HG02852 (cell line): ENCODE data around the gene TBR1.

ENCODE experiments used
- ATAC-seq: cut with Tn5 transposase; IDR thresholded peaks from one replicate; pipeline ENCODE4 v1.9.1; 2021; ENCODE audit warnings: mild to moderate bottlenecking, moderate library complexity; ENCODE audit not compliant: unreplicated experiment

TBR1 gene

DNA sequence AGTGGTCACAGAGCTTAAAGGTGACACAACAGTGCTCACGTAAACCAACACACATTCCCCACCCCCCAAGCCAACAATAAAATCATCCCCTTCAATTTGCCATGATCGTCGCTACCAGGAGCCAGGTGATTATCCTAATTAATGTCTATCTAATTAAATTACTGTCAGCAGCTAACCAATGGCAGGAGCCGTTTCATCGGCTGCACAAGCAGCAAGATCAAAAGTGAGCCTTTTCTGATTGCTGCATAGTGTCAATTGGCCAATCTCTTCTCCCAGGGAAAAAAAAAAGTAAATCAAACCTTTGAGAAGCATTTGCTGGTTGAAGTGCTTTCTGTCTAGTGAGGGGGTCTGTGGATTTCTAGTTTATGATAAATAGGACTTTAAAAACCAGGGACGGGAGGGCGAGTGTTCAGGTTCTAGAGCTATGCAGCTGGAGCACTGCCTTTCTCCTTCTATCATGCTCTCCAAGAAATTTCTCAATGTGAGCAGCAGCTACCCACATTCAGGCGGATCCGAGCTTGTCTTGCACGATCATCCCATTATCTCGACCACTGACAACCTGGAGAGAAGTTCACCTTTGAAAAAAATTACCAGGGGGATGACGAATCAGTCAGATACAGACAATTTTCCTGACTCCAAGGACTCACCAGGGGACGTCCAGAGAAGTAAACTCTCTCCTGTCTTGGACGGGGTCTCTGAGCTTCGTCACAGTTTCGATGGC lies at the start of gene TBR1:
TBR1 (plus strand) TSS at position 311 of the 721 bp plus-strand sequence; CDS start at position 425, 114 bp downstream.
- ATAC-seq = no peak

DNA sequence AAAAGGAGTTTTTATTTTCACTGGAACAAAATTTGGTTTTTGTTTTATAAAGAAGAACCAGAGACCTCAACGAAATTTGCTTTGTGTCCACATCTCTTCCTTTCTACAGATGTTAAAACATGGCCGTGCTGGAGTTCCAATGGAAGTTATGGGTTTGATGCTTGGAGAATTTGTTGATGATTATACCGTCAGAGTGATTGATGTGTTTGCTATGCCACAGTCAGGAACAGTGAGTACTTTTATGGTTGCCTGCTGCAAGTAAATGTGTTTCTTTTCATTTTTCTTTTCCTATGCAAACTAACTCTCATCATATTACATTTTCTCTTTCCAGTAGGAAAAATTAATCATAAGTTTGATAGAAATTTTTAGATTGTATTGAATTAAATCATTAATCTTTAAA lies 48.4 kb upstream of the TBR1 start:
- no peak for ATAC-seq

DNA sequence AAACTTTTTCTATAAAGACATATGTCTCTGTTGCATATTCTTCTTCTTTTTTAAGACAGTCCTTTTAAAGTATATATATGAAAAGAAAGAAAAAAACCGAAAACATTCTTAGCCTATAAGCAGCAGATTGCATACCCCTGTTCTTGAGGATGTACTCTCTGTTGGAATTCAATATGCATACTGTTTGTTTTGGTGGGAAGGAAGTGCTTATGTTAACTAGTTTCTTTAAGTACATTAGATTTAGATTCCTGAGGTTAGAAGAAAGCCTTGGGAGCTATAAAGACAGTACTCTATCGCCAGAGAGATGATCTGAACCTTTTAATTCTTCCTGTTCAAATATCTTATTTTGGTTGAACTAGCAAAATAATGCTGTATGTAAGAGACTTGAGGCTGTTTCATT lies 46.8 kb upstream of the TBR1 start:
- no peak for ATAC-seq

DNA sequence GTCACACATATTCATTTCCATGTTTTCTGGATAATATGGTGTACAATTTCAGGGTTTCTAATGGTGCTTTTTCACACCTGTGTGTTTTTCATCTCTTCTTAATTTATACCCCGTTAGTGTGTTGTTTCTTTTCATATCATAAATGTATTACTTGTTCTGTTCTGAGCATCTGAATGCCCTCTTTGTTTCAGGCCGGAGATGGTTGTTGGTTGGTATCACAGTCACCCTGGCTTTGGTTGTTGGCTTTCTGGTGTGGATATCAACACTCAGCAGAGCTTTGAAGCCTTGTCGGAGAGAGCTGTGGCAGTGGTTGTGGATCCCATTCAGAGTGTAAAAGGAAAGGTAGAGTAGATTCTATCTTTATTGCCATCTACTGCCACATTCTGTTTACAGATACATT lies 45.1 kb upstream of the TBR1 start:
- ATAC-seq = no peak

DNA sequence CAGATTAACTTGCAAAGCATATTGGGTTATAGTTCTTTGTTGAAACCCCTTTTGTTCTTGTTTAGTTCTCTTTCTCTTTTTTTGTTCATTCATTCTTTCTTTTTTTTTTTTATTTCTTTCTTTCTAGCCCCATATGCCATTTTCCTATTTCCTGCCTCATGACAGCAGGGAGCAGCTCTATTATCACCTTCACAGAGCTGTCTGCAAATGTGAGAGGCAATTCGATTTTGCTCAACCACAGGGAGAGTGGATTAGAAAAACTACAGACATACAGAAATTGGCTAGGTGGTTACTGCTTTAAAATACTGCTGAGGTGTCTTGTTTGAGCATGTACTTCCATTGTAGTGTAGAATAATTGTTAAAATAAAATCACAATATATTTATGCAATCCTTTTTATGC lies 44.2 kb upstream of the TBR1 start:
- ATAC-seq = no peak

DNA sequence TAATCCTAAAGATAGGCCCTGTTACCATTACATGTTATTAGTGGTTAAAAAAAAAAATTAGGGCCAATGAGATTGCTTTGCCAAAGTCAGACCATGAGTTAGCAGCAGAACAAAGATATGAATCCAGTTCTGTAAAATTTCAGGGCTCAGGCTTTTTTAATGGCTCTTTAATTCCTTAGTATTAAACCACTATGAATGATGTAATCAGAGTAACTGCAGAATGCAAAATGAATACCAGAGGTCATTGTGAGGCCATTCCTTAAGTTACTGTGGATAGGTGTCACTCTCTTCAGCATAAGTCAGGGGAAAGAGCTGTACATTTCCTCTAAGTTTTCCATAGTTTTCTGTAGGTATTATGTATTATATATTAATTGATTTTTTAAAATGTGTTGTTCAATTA lies 42.2 kb upstream of the TBR1 start:
- ATAC-seq = no peak

DNA sequence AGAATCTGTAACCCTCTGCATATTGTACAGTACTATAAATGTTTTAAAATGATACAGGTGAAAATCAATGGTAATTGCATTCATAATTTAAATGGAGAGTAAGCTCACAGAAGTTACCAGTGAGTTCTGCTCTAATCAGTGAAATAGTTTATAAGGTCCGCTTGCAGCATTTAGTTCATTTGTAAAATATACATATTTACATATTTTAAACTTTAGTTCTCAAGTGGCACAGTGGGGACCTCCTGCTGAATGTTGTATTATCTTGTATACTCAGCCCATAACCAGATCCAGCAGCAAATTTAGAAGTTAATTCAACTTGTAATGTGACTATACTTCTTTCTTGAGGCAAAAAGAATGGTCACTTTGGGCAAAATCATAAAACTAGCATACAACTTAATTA lies 41.7 kb upstream of the TBR1 start:
- no peak for ATAC-seq

DNA sequence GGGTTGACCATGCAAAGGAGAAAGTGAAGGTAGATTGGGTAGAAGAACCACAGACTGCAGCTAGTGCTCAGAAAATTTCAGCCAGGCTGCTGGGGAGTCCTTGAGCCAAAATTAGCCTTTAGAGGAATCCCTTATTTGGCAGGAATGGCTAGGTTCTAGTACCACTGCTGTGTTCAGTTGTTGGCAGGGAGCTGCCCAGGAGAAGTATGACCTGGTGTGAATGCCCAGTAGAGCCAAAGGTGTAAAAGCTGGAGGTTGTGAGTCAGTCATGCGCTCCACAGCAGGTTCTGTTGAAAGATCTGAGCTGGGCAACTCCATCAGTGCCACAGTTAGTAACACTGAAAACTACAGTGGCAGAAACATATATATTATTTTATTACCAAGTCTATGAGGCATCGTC lies 36.4 kb upstream of the TBR1 start:
- ATAC-seq = no peak

- ATAC-seq = no peak
Observed at GRCh38 chr2:161381546-161381945, 34.6 kb upstream of the TBR1 start.

DNA sequence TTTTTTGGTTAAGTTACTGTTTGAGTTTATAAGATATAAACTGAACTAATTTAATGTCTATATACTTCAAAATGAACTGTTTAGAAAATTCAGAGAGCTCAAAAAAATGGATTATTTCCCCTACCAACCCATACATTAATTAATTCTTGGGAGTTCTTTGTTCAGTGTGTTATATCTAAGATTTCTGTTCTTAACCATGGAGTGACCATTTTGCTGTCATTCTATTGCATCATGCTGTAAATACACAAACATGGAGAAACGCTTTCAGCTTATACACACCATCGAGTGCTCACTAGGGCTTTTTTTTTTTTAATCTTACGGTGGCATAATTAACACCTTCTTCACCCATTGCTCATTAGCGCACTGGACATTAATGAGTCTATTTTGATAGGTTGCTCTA lies 33.4 kb upstream of the TBR1 start:
- no peak for ATAC-seq

DNA sequence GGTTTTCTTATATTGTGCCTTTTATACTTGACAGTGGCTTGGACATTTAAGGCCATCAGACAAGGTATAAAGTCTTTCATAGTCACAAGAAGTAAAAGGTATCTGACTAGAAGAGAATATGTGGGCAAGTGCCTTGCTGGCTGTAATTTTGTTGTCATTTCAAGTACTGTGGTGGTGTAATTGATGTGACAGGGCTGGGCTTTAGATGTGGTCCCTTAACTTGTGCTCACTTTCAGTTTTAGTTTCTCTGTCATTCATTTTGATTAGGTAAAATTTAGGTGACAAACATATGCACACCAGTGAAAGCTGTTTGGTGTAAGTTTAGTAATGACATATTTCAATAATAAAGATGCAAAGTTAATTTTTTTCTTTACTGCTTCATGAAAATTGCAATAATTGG lies 31.2 kb upstream of the TBR1 start:
- ATAC-seq = peak; percentile 85

DNA sequence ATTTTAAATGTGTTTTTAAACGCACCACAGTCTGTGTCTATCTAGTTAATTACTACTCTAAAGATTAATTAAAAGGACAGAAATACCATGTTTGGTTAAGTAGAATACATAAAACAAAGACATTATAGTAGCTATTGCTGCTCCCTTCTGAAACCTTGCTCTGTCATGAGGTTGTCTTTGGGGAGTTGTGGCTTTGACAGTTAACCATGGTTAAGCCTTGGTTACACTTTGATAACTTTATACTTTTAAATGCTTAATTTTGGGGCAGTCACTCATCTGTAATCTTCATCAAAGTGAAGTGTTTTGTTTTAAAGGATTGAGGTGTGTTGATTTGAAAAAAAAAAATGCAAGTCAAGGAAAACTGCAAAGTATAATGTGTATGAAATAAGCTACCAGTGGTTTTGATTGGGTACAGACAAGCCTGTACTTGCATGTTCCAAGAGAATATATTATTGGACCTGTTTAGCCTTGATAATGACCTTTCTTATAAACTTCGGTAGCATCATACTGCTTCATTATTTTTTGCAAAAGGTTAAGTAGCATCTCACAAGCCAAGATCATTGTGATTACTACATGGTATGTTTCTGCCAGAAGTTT lies 29.8 kb upstream of the TBR1 start:
- ATAC-seq = peak; percentile 40

- peak; percentile 32 for ATAC-seq
Observed at GRCh38 chr2:161388146-161388779, 27.8 kb upstream of the TBR1 start.

DNA sequence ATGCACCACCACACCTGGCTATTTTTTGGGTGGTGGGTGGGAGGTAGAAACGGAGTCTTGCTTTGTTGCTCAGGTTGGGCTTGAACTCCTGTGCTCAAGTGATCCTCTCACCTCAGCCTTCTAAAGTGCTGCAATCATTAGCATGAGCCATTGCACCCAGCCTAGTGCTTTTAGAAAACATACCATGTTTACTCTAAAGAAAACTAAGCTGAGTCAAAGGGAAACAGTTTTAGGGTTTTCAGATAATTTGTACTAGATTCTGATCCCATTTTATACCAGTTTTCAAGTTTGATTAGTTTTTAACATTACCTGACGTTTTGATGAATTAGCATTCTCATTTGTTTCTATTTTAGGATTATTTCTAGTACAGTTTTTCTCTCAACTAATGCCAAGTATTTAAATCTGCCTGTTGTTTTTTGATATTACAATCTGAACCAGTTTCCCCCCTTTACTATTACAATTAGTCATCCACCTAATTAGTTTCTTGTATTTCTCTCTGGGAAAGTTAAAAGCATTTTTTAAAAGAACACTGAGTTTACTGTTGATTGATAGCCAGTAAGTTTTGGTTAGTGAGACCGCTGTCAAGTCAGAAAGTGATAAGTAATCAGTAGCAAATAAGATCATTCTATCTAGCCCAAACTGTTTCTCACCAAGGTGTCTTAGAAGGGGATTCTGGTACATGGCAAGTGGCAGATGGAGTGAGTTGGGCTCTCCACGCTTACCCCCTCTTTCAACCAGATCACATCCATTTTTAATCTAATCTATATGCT lies 24.2 kb upstream of the TBR1 start:
- peak; percentile 40 for ATAC-seq

GRCh38 chr2:161400076-161400475 lies 16.0 kb upstream of the TBR1 start:
- no peak for ATAC-seq

DNA sequence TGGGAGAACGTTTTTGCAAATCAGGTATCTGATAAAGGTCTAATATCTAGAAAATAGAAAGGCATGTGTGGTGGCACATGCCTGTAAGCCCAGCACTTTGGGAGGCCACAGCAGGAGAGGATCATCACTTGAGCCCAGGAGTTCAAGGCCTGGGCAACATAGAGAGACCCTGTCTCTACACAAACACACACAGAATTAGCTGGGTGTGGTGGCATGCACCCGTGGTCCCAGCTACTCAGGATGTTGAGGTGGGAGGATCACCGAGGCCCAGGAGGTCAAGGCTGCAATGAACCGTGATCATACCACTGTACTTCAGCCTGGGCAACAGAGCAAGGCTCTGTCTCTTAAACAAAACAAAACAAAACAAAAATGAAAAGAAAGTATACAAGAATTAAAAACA lies 13.8 kb upstream of the TBR1 start:
- ATAC-seq = no peak

- ATAC-seq = no peak
Observed at GRCh38 chr2:161406316-161406715, 9.8 kb upstream of the TBR1 start.

DNA sequence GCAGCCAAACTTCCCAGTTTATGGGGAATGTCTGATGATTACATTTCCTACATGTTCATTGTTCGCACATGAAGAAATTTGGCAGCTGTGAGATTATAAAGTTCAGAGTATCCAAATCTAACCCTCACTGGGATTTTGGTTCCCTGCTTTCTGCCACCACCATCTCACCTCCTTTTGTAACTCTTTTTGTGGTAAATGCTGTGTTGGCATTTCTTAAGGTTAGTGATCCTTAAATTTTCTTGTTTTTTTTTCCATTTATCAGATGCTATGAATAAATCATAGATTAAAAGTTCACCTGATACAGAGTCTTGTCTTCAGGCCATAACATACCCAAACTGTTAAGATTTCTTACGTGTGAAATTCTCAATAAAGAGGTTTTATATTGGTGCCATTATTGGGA lies 8.5 kb upstream of the TBR1 start:
- no peak for ATAC-seq

DNA sequence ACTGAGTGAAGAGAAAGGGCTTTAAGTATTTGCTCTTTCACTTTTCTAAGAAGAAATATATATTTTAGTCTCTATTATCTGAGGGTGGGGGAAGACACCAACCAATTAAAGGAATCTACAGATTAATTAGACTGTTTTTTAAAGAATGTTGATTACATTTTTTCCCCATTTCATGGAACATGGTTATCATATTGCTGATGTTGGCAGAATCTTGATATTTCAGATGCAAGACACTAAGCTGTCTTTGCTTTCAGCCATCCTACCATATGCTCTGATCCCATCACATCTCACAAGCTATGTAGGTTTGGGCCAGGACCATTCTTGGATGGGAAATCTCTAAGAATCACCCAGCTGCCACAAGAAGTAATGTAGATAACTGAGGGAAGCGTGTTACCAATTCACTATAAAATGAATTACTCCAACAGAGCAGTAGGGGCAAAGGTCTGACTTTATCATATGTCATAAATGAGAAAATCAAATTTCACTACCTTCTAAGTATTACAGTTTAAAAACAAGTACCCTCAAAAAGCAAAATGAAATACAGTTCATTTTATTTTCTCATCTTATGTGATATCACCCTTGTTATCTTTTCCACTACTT lies 6.7 kb upstream of the TBR1 start:
- no peak for ATAC-seq

DNA sequence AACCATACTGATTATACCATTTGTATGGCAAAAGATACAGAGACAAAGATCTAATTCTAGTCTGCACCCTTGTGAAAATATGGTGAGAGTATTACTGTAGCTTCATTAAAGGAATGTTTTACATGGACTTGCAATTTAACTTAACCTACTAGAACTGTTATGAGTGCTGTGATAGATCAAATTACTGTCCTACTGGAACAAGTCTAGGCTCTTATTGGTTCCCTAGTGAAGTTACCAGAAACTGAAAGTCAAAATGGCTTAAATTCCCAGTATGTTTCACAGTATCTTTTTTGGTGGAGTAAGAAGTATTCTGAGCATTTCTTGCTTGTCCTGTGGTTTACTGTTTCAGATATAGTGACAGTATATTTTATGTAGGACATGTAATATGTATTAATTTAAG lies 3.8 kb upstream of the TBR1 start:
- no peak for ATAC-seq
